ENCODE results near the gene LDLRAD3.

DNA sequence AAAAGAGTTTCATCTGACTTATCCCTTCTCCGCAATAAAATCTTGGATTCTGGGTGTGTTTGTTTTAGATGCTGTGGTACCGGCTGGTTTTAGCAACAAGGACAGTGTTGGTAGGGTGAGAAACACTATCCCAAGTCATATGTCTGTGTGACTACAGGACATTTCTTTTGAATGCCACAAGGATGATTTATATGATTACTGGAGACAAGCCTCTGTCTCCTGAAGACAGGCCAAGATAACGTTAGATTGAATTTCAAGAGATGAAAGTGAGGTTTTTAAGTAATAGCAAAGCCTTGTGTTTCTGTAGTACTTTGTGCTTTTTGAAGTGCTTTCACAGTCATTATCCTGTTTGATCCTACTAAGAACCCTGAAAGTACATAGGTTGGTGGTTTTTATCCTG, 243.8 kb downstream of the LDLRAD3 start:
- TF ChIP-seq, protein P1, sequence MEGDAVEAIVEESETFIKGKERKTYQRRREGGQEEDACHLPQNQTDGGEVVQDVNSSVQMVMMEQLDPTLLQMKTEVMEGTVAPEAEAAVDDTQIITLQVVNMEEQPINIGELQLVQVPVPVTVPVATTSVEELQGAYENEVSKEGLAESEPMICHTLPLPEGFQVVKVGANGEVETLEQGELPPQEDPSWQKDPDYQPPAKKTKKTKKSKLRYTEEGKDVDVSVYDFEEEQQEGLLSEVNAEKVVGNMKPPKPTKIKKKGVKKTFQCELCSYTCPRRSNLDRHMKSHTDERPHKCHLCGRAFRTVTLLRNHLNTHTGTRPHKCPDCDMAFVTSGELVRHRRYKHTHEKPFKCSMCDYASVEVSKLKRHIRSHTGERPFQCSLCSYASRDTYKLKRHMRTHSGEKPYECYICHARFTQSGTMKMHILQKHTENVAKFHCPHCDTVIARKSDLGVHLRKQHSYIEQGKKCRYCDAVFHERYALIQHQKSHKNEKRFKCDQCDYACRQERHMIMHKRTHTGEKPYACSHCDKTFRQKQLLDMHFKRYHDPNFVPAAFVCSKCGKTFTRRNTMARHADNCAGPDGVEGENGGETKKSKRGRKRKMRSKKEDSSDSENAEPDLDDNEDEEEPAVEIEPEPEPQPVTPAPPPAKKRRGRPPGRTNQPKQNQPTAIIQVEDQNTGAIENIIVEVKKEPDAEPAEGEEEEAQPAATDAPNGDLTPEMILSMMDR (IDR thresholded peaks at IDR 0.05) = no peak
- no peak for TF ChIP-seq POLR2AphosphoS5 (IDR thresholded peaks at IDR 0.05)

Measured in prostate gland (tissue), 2 donors.